Measurements from ENCODE around the gene SFTA2.

SFTA2 gene

DNA sequence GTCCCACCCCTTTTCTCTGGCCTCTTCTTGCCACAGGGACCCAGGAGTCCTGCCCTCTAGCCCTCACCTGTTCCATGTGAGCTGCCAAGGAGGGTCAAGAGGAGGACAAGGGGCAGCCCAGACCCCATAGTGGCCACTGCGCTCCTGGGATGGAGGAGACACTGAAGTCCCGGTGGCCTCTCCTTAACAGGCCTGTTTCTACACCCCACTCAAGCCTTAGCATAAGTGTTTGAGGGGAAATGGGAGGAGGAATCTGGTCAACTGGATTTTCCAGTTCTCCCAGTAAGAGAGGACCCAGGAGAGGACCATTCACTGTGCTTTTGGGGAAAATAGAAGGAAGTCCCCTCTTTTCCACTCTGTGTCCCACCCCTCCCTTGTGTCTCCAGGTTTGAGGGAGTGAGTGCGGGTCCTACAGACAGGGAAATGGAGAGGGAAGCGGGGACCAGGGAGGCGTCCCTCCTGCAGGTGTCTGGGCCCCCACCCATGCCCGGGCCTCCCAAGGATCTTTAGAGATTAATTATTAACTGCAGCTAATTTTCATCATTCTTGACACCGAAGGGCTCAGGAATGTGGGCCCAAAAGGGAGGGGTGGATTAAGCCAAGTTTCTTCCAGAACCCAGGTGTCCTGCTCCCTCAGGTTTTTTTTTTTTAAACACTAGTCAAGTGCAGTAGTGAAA, at the start of gene SFTA2:
Gene SFTA2, minus strand, starts transcription at position 202 of the 677 bp plus-strand sequence. Its CDS starts 74 bp downstream, at position 128.
- H2AFZ ChIP-seq, result no peak within 1 kb of the TSS
- no peak within 1 kb of the TSS for H3K4me2 ChIP-seq (ENCODE audit: low read length)
- H3K9me3 ChIP-seq (ENCODE audit: control insufficient read depth, low read length), result no peaks in the 10 kb centered on the region
- TF ChIP-seq, protein P1, sequence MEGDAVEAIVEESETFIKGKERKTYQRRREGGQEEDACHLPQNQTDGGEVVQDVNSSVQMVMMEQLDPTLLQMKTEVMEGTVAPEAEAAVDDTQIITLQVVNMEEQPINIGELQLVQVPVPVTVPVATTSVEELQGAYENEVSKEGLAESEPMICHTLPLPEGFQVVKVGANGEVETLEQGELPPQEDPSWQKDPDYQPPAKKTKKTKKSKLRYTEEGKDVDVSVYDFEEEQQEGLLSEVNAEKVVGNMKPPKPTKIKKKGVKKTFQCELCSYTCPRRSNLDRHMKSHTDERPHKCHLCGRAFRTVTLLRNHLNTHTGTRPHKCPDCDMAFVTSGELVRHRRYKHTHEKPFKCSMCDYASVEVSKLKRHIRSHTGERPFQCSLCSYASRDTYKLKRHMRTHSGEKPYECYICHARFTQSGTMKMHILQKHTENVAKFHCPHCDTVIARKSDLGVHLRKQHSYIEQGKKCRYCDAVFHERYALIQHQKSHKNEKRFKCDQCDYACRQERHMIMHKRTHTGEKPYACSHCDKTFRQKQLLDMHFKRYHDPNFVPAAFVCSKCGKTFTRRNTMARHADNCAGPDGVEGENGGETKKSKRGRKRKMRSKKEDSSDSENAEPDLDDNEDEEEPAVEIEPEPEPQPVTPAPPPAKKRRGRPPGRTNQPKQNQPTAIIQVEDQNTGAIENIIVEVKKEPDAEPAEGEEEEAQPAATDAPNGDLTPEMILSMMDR (IDR thresholded peaks at IDR 0.05), result no peak
- H3K4me1 ChIP-seq, result no peaks in the 10 kb centered on the region
- no peak within 1 kb of the TSS for H3K27ac ChIP-seq
- no peak within 1 kb of the TSS for H3K4me3 ChIP-seq (ENCODE audit: low read depth, low read length)
- no peaks in the 10 kb centered on the region for H3K27me3 ChIP-seq (ENCODE audit: control insufficient read depth, insufficient read depth, low read length)
- H3K9ac ChIP-seq, result no peak within 1 kb of the TSS
- H3K36me3 ChIP-seq (ENCODE audit: control insufficient read depth, insufficient read depth, low read length), result no peaks in the 10 kb centered on the region
- no peaks in the 10 kb centered on the region for H3K79me2 ChIP-seq

DNA sequence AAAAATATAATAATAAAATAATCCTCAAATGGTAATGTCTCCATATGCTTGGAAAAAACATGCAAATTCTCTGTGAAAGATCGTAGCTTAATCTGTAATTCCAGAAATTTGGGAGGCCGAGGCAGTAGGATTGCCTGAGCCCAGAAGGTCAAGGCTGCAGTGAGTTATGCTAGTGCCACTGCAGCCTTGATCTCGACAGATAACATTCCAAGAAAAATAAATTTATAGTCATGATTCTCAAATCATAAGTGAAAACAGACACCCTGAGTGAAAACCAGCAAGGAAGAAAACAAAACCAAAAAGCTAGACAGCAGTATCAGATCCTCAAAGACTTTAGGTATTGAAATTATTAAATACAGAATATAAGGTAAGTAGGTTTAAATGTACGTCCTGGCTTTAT, 47.7 kb upstream of the SFTA2 start:
- H2AFZ ChIP-seq, result no peak overlapping the region
- no peak overlapping the region for H3K4me3 ChIP-seq (ENCODE audit: low read depth, low read length)
- no peaks in the 10 kb centered on the region for H3K27me3 ChIP-seq (ENCODE audit: control insufficient read depth, insufficient read depth, low read length)
- no peak overlapping the region for H3K4me2 ChIP-seq (ENCODE audit: low read length)
- no peak overlapping the region for H3K27ac ChIP-seq
- no peaks in the 10 kb centered on the region for H3K9me3 ChIP-seq (ENCODE audit: control insufficient read depth, low read length)
- no peak overlapping the region for H3K9ac ChIP-seq
- TF ChIP-seq, protein P1 (IDR thresholded peaks at IDR 0.05), result no peak
- H3K4me1 ChIP-seq, result peaks cover 7% of the 10 kb centered on the region
- no peaks in the 10 kb centered on the region for H3K79me2 ChIP-seq
- H3K36me3 ChIP-seq (ENCODE audit: control insufficient read depth, insufficient read depth, low read length), result no peaks in the 10 kb centered on the region

DNA sequence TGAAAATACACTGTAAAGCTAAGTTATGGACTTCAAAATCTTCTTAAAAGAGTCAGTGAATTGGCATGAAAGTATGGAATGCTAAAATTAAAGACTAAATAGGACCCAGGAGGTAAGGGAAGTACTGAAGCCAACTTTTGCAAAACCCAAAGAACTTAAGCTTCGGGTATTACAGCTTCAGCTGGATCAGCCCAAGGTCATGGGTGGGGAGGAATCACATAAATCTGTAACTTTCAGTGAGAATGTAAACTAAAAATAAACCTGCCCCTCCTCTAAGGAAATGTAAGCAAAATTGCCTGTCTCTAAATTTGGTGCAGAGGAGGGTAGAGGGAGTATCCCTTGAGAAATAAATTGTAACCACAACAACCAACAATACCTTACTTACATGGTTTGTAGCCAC, 47.2 kb upstream of the SFTA2 start:
- Histone ChIP-seq H3K36me3 (ENCODE audit: control insufficient read depth, insufficient read depth, low read length) (no peaks in the 10 kb centered on the region), H3K4me3 (ENCODE audit: low read depth, low read length) (no peak overlapping the region), H3K27ac (no peak overlapping the region), H3K9me3 (ENCODE audit: control insufficient read depth, low read length) (no peaks in the 10 kb centered on the region), H2AFZ (peak overlapping the region; percentile 40), H3K27me3 (ENCODE audit: control insufficient read depth, insufficient read depth, low read length) (no peaks in the 10 kb centered on the region), H3K79me2 (no peaks in the 10 kb centered on the region), H3K4me2 (ENCODE audit: low read length) (no peak overlapping the region), H3K9ac (no peak overlapping the region), H3K4me1 (peaks cover 7% of the 10 kb centered on the region)
- TF ChIP-seq, protein P1 (IDR thresholded peaks at IDR 0.05), result no peak

DNA sequence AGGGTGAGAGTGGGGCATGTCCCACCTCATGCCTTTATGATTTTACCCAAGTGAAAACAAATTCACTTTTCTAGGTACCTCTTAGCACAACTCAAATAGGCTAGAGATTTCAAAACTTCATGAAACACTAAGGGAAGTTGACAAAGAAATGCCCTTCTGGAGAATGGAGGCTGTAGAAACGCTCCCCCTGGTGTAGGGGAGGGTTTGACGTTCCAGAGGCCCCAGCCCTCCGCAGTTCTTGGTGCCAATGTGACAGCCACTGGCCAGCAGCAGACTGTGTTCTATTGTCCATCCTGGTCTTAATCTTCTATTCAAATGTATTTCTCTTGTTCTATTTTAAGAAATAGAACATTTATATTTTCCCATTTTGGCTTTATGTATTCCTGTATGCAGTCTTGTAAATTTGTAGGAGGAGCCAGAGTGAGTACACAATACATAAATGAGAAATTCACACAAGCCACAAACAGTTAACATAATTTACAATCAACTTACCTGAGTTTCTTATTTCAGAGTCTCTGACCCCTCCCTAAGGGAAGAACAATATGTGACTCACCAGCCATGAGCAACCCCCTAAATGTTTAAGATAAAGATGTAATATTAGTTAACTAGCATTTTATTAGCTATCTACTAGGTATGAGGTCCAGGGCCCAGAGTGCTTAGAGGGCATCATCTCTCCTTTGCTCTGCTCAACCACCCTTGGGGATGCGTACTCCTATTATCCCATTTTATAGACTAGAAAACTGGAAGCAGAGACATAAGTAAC, 42.7 kb upstream of the SFTA2 start:
- Histone ChIP-seq H3K4me3 (ENCODE audit: low read depth, low read length) (no peak overlapping the region), H3K4me1 (no peaks in the 10 kb centered on the region), H3K36me3 (ENCODE audit: control insufficient read depth, insufficient read depth, low read length) (no peaks in the 10 kb centered on the region), H2AFZ (no peak overlapping the region), H3K9me3 (ENCODE audit: control insufficient read depth, low read length) (no peaks in the 10 kb centered on the region), H3K27ac (no peak overlapping the region), H3K27me3 (ENCODE audit: control insufficient read depth, insufficient read depth, low read length) (no peaks in the 10 kb centered on the region), H3K79me2 (no peaks in the 10 kb centered on the region), H3K9ac (no peak overlapping the region), H3K4me2 (ENCODE audit: low read length) (no peak overlapping the region)
- TF ChIP-seq, protein P1 (IDR thresholded peaks at IDR 0.05), result no peak

Measured in parathyroid adenoma (tissue), 2 donors.